Measurements from ENCODE around the gene TRIP13.
"Not testable (repeated sequence)": the region's sequence is repeated elsewhere in the genome, so short reads cannot be mapped to it uniquely, and the experiment has no call there.

TRIP13 gene

GRCh38 chr5:848671-849111 is 44.0 kb upstream of the TRIP13 start:
- Histone ChIP-seq H3K27ac (no peak overlapping the region), H3K36me3 (ENCODE audit: insufficient read depth, low read length) (no peaks in the 10 kb centered on the region), H3K4me3 (no peak overlapping the region), H3K9me3 (ENCODE audit: low read depth, low read length) (no peaks in the 10 kb centered on the region), H3K9ac (ENCODE audit: insufficient read length) (no peak overlapping the region)
- DNase-seq (ENCODE audit: low read depth, low spot score): no peak
- TF ChIP-seq EZH2 (IDR thresholded peaks at IDR 0.05) (no peak), FOXP2 (optimal IDR thresholded peaks at IDR 0.05; ENCODE audit: control extremely low read depth, extremely low read length, insufficient read depth) (no peak)

DNA sequence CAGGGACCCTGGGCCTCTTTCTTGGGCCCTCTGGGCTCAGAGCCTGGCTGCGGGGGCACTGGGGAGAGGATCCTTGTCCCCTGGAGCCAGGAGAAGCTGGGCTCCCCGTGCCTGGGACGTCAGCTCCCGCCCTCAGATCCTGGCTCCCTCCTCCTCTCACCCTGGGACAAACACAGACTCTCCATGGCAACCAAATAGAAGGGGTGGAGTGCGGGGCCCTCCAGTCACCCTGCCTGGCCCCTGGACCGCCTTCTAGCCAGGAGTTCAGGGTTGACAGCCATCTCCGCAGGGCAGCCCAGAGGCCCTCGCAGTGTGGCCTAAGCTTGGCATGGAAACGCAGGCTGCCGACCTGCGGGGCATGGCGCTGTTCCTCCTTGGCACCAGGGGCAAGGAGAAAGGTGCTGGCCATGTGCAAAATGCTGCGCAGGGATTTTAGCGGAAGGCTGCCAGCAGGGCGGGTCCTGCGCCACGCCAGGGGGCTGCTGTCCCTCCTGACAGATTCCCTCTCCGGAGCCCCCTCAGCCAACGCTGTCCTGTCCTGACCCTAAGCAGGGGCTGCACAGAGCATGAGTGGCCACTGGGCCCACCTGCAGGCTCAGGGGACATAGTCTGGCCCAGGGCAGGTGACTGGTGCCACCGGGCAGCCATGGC is 42.9 kb upstream of the TRIP13 start:
- Histone ChIP-seq H3K4me3 (no peak overlapping the region), H3K27ac (no peak overlapping the region), H3K36me3 (ENCODE audit: insufficient read depth, low read length) (no peaks in the 10 kb centered on the region), H3K9ac (ENCODE audit: insufficient read length) (no peak overlapping the region), H3K9me3 (ENCODE audit: low read depth, low read length) (no peaks in the 10 kb centered on the region)
- no peak for DNase-seq (ENCODE audit: low read depth, low spot score)
- no peak for TF ChIP-seq FOXP2 (optimal IDR thresholded peaks at IDR 0.05; ENCODE audit: control extremely low read depth, extremely low read length, insufficient read depth)
- TF ChIP-seq EZH2 (IDR thresholded peaks at IDR 0.05): no peak
- no peak for TF ChIP-seq POLR2AphosphoS5 (IDR thresholded peaks at IDR 0.05; ENCODE audit: borderline replicate concordance, low read depth, low read length)

- H3K27ac ChIP-seq: no peak within 1 kb of the TSS
- DNase-seq (ENCODE audit: low read depth, low spot score): no peak
- H3K36me3 ChIP-seq (ENCODE audit: insufficient read depth, low read length): no peaks in the 10 kb centered on the region
- TF ChIP-seq FOXP2 (optimal IDR thresholded peaks at IDR 0.05; ENCODE audit: control extremely low read depth, extremely low read length, insufficient read depth) (no peak), POLR2AphosphoS5 (IDR thresholded peaks at IDR 0.05; ENCODE audit: borderline replicate concordance, low read depth, low read length) (no peak), EZH2 (IDR thresholded peaks at IDR 0.05) (no peak)
- H3K9ac ChIP-seq (ENCODE audit: insufficient read length): no peak within 1 kb of the TSS
- no peaks in the 10 kb centered on the region for H3K9me3 ChIP-seq (ENCODE audit: low read depth, low read length)
- H3K4me3 ChIP-seq: no peak within 1 kb of the TSS
Observed at GRCh38 chr5:850511-851006, 42.1 kb upstream of the TRIP13 start, which contains the start of gene ZDHHC11. TSS of gene ZDHHC11 (minus strand) at chr5:850986. CDS start at chr5:850602, 384 bp downstream.

DNA sequence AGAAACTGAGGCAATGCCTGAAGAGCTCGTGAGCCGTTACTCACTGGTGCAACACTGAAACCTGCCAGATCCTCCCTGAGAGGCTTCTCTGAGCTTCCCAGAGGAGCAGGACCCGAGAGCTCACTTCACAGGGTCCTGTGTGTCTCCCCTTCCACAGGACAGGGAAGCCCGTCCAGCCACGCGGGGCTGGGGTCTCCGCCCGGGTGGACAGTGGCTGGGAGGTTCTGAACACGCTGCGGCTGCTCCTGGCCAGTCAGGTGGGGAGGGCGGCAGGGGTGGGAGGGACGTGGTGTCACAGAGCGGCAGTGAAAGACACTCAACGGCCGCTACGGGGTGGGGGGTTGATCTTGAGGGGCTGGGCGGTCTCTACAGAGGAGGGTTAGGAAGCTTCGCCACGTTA is 41.6 kb upstream of the TRIP13 start:
- TF ChIP-seq POLR2AphosphoS5 (IDR thresholded peaks at IDR 0.05; ENCODE audit: borderline replicate concordance, low read depth, low read length) (no peak), FOXP2 (optimal IDR thresholded peaks at IDR 0.05; ENCODE audit: control extremely low read depth, extremely low read length, insufficient read depth) (no peak), EZH2 (IDR thresholded peaks at IDR 0.05) (no peak)
- H3K9ac ChIP-seq (ENCODE audit: insufficient read length): no peak overlapping the region
- H3K36me3 ChIP-seq (ENCODE audit: insufficient read depth, low read length): no peaks in the 10 kb centered on the region
- H3K9me3 ChIP-seq (ENCODE audit: low read depth, low read length): no peaks in the 10 kb centered on the region
- no peak for DNase-seq (ENCODE audit: low read depth, low spot score)
- H3K4me3 ChIP-seq: no peak overlapping the region
- H3K27ac ChIP-seq: no peak overlapping the region

GRCh38 chr5:851553-851952 is 41.1 kb upstream of the TRIP13 start:
- no peak overlapping the region for H3K9ac ChIP-seq (ENCODE audit: insufficient read length)
- H3K4me3 ChIP-seq: no peak overlapping the region

GRCh38 chr5:852018-852417 is 40.7 kb upstream of the TRIP13 start:
- TF ChIP-seq FOXP2 (optimal IDR thresholded peaks at IDR 0.05; ENCODE audit: control extremely low read depth, extremely low read length, insufficient read depth): no peak
- no peak for TF ChIP-seq EZH2 (IDR thresholded peaks at IDR 0.05)
- TF ChIP-seq POLR2AphosphoS5 (IDR thresholded peaks at IDR 0.05; ENCODE audit: borderline replicate concordance, low read depth, low read length): no peak
- DNase-seq (ENCODE audit: low read depth, low spot score): no peak
- Histone ChIP-seq H3K36me3 (ENCODE audit: insufficient read depth, low read length) (no peaks in the 10 kb centered on the region), H3K9ac (ENCODE audit: insufficient read length) (no peak overlapping the region), H3K9me3 (ENCODE audit: low read depth, low read length) (no peaks in the 10 kb centered on the region), H3K27ac (no peak overlapping the region), H3K4me3 (no peak overlapping the region)

More at GRCh38 chr5:851553-851952, 41.1 kb upstream of the TRIP13 start:
- DNase-seq (ENCODE audit: low read depth, low spot score): no peak
- no peak for TF ChIP-seq POLR2AphosphoS5 (IDR thresholded peaks at IDR 0.05; ENCODE audit: borderline replicate concordance, low read depth, low read length)
- TF ChIP-seq FOXP2 (optimal IDR thresholded peaks at IDR 0.05; ENCODE audit: control extremely low read depth, extremely low read length, insufficient read depth): no peak
- TF ChIP-seq EZH2 (IDR thresholded peaks at IDR 0.05): no peak
- Histone ChIP-seq H3K9me3 (ENCODE audit: low read depth, low read length) (no peaks in the 10 kb centered on the region), H3K27ac (no peak overlapping the region), H3K36me3 (ENCODE audit: insufficient read depth, low read length) (no peaks in the 10 kb centered on the region)

- Histone ChIP-seq H3K4me3 (no peak overlapping the region), H3K36me3 (ENCODE audit: insufficient read depth, low read length) (no peaks in the 10 kb centered on the region), H3K9ac (ENCODE audit: insufficient read length) (no peak overlapping the region), H3K27ac (no peak overlapping the region), H3K9me3 (ENCODE audit: low read depth, low read length) (no peaks in the 10 kb centered on the region)
- TF ChIP-seq POLR2AphosphoS5 (IDR thresholded peaks at IDR 0.05; ENCODE audit: borderline replicate concordance, low read depth, low read length) (no peak), FOXP2 (optimal IDR thresholded peaks at IDR 0.05; ENCODE audit: control extremely low read depth, extremely low read length, insufficient read depth) (no peak), EZH2 (IDR thresholded peaks at IDR 0.05) (no peak)
- no peak for DNase-seq (ENCODE audit: low read depth, low spot score)
Observed at GRCh38 chr5:852431-853401, 40.0 kb upstream of the TRIP13 start.

DNA sequence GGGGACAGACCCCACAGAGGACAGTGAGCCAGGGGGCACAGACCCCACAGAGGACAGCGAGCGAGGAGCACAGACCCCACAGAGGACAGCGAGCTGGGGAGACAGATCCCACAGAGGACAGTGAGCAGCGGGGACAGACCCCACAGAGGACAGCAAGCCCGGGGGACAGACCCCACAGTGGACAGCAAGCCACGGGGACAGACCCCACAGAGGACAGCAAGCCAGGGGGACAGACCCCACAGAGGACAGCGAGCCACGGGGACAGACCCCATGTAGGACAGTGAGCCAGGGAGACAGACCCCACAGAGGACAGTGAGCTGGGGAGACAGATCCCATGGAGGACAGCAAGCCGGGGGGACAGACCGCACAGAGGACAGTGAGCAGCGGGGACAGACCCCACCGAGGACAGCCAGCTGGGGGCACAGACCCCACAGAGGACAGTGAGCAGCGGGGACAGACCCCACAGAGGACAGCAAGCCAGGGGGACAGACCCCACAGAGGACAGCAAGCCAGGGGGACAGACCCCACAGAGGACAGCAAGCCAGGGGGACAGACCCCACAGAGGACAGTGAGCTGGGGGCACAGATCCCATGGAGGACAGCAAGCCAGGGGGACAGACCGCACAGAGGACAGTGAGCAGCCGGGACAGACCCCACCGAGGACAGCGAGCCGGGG is 39.1 kb upstream of the TRIP13 start:
- not testable (repeated sequence) for H3K27ac ChIP-seq; H3K4me3 ChIP-seq; H3K9me3 ChIP-seq (ENCODE audit: low read depth, low read length); DNase-seq (ENCODE audit: low read depth, low spot score); H3K9ac ChIP-seq (ENCODE audit: insufficient read length); H3K36me3 ChIP-seq (ENCODE audit: insufficient read depth, low read length)
